D721Med (cell line): ENCODE data around the gene NFATC3.

ENCODE experiments used
- DNase-seq: peaks from one replicate; pipeline ENCODE4 v3.0.0; 2011; ENCODE audit warnings: low spot score; ENCODE audit not compliant: insufficient read length
- FAIRE-seq: peaks from 2 replicates; lab custom pipeline; 2011; peaks lifted over from hg19 to GRCh38; lab: Jason Lieb, UNC
- TF ChIP-seq, protein P1 (sequence below): IDR thresholded peaks from 2 replicates; pipeline ENCODE4 v1.5.1; 2012; ENCODE audit warnings: mild to moderate bottlenecking, control low read depth; ENCODE audit not compliant: insufficient read depth; ENCODE audit errors: missing control alignments

NFATC3 gene

GRCh38 chr16:68236137-68236825, 151.1 kb downstream of the NFATC3 start:
- FAIRE-seq (no peak), DNase-seq (no peak)
- TF ChIP-seq, protein P1, sequence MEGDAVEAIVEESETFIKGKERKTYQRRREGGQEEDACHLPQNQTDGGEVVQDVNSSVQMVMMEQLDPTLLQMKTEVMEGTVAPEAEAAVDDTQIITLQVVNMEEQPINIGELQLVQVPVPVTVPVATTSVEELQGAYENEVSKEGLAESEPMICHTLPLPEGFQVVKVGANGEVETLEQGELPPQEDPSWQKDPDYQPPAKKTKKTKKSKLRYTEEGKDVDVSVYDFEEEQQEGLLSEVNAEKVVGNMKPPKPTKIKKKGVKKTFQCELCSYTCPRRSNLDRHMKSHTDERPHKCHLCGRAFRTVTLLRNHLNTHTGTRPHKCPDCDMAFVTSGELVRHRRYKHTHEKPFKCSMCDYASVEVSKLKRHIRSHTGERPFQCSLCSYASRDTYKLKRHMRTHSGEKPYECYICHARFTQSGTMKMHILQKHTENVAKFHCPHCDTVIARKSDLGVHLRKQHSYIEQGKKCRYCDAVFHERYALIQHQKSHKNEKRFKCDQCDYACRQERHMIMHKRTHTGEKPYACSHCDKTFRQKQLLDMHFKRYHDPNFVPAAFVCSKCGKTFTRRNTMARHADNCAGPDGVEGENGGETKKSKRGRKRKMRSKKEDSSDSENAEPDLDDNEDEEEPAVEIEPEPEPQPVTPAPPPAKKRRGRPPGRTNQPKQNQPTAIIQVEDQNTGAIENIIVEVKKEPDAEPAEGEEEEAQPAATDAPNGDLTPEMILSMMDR = no peak

DNA sequence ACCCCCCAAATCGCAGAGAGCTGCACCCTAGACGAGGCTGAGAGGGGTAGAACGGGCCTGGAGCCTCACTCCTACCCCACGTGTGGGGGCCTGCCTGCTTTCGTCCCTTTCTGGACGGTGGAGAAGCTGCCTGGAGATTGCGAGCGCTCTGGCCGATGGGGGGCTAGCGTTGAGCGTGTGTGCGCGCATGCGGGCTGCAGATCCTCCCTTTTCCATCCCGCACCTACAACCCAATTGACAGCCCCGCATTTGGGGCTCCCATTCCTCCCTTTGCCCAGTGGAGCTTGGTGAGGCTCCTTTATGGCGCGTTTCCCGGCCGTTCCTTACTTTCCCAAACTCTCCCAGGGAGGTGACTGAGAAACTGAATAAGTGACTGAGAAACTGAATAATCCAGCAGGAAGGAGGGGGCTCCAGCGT, 151.7 kb downstream of the NFATC3 start:
- DNase-seq = no peak
- no peak for FAIRE-seq
- TF ChIP-seq, protein P1 = no peak

GRCh38 chr16:68237243-68238028, 152.3 kb downstream of the NFATC3 start:
- DNase-seq (no peak), FAIRE-seq (no peak)
- TF ChIP-seq, protein P1 = no peak

- FAIRE-seq (no peak), DNase-seq (no peak)
- TF ChIP-seq, protein P1 = no peak
Measured at GRCh38 chr16:68238029-68238345, 152.8 kb downstream of the NFATC3 start.

DNA sequence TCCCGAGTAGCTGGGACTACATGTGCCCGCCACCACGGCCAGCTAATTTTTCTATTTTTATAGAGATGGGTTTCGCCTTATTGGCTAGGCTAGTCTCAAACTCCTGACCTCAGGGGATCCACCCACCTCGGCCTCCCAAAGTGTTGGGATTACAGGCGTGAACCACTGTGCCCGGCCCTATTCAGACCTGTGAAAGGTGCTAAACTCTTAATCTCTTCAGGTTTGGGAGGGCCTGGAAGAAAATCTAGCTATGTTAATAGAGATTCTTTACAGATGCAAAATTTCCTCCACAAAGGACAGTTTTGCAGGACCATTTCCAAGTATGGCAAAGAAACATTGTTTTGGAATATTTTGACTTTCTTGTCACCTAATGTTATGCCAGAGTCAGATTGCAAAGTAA, 156.9 kb downstream of the NFATC3 start:
- TF ChIP-seq, protein P1 = no peak
- no peak for DNase-seq
- no peak for FAIRE-seq

- no peak for FAIRE-seq
- no peak for DNase-seq
- TF ChIP-seq, protein P1 = no peak
Measured at GRCh38 chr16:68242926-68243858, 158.0 kb downstream of the NFATC3 start.
